ENCODE results near the gene KCNJ12. TPM values are rescaled to one million over a fixed set of nuclear protein-coding genes. Genes with fewer than 3 reads are reported as not detected.
"Not testable (repeated sequence)": the region's sequence is repeated elsewhere in the genome, so short reads cannot be mapped to it uniquely, and the experiment has no call there.

KCNJ12 gene
- total and polyA plus RNA-seq, 9 donors: 5.7 to 12.2 (median 9.2) TPM

- H3K4me1 ChIP-seq (ENCODE audit: control insufficient read depth, insufficient read depth, low read length); H3K27me3 ChIP-seq (ENCODE audit: control insufficient read depth, insufficient read depth, low read length); H3K36me3 ChIP-seq (ENCODE audit: control insufficient read depth, insufficient read depth, low read length); H3K4me3 ChIP-seq (ENCODE audit: low read length); H3K9me3 ChIP-seq (replicated peaks; ENCODE audit: control insufficient read depth, low read depth, low read length); DNase-seq; H3K27ac ChIP-seq (ENCODE audit: low read length): not testable (repeated sequence)
- no CpG with 5 or more reads among the region's 5 CpGs for WGBS (ENCODE audit: insufficient coverage)
Observed at GRCh38 chr17:21428752-21429424, 52.7 kb downstream of the KCNJ12 start.

GRCh38 chr17:21429921-21430628 lies 53.9 kb downstream of the KCNJ12 start:
- not testable (repeated sequence) for H3K4me3 ChIP-seq (ENCODE audit: low read length); H3K36me3 ChIP-seq (ENCODE audit: control insufficient read depth, insufficient read depth, low read length); DNase-seq; H3K27ac ChIP-seq (ENCODE audit: low read length); H3K9me3 ChIP-seq (replicated peaks; ENCODE audit: control insufficient read depth, low read depth, low read length); H3K27me3 ChIP-seq (ENCODE audit: control insufficient read depth, insufficient read depth, low read length); H3K4me1 ChIP-seq (ENCODE audit: control insufficient read depth, insufficient read depth, low read length)
- no CpG with 5 or more reads among the region's 5 CpGs for WGBS (ENCODE audit: insufficient coverage)

- WGBS (ENCODE audit: insufficient coverage): 85% methylated on average over 5 of the region's 5 CpGs
- H3K4me1 ChIP-seq (ENCODE audit: control insufficient read depth, insufficient read depth, low read length); H3K27ac ChIP-seq (ENCODE audit: low read length); H3K27me3 ChIP-seq (ENCODE audit: control insufficient read depth, insufficient read depth, low read length); H3K4me3 ChIP-seq (ENCODE audit: low read length); H3K9me3 ChIP-seq (replicated peaks; ENCODE audit: control insufficient read depth, low read depth, low read length); DNase-seq; H3K36me3 ChIP-seq (ENCODE audit: control insufficient read depth, insufficient read depth, low read length): not testable (repeated sequence)
Observed at GRCh38 chr17:21433971-21434370, 57.8 kb downstream of the KCNJ12 start.

GRCh38 chr17:21434976-21435375 lies 58.8 kb downstream of the KCNJ12 start:
- H3K36me3 ChIP-seq (ENCODE audit: control insufficient read depth, insufficient read depth, low read length); H3K9me3 ChIP-seq (replicated peaks; ENCODE audit: control insufficient read depth, low read depth, low read length); DNase-seq; H3K4me1 ChIP-seq (ENCODE audit: control insufficient read depth, insufficient read depth, low read length); H3K27me3 ChIP-seq (ENCODE audit: control insufficient read depth, insufficient read depth, low read length); H3K4me3 ChIP-seq (ENCODE audit: low read length); H3K27ac ChIP-seq (ENCODE audit: low read length): not testable (repeated sequence)
- 83% methylated on average over 1 of the region's 2 CpGs for WGBS (ENCODE audit: insufficient coverage)

GRCh38 chr17:21436481-21436880 lies 60.3 kb downstream of the KCNJ12 start:
- not testable (repeated sequence) for H3K27ac ChIP-seq (ENCODE audit: low read length); H3K9me3 ChIP-seq (replicated peaks; ENCODE audit: control insufficient read depth, low read depth, low read length); H3K36me3 ChIP-seq (ENCODE audit: control insufficient read depth, insufficient read depth, low read length); H3K27me3 ChIP-seq (ENCODE audit: control insufficient read depth, insufficient read depth, low read length); H3K4me1 ChIP-seq (ENCODE audit: control insufficient read depth, insufficient read depth, low read length); DNase-seq; H3K4me3 ChIP-seq (ENCODE audit: low read length)
- 80% methylated on average over 1 of the region's 7 CpGs for WGBS (ENCODE audit: insufficient coverage)

- H3K9me3 ChIP-seq (replicated peaks; ENCODE audit: control insufficient read depth, low read depth, low read length); H3K4me3 ChIP-seq (ENCODE audit: low read length); DNase-seq; H3K4me1 ChIP-seq (ENCODE audit: control insufficient read depth, insufficient read depth, low read length); H3K36me3 ChIP-seq (ENCODE audit: control insufficient read depth, insufficient read depth, low read length); H3K27ac ChIP-seq (ENCODE audit: low read length); H3K27me3 ChIP-seq (ENCODE audit: control insufficient read depth, insufficient read depth, low read length): not testable (repeated sequence)
- WGBS (ENCODE audit: insufficient coverage): 49% methylated on average over 4 of the region's 15 CpGs
Observed at GRCh38 chr17:21436883-21437836, 61.0 kb downstream of the KCNJ12 start.

GRCh38 chr17:21438316-21439014 lies 62.3 kb downstream of the KCNJ12 start:
- H3K4me1 ChIP-seq (ENCODE audit: control insufficient read depth, insufficient read depth, low read length); H3K4me3 ChIP-seq (ENCODE audit: low read length); H3K27ac ChIP-seq (ENCODE audit: low read length); H3K36me3 ChIP-seq (ENCODE audit: control insufficient read depth, insufficient read depth, low read length); H3K9me3 ChIP-seq (replicated peaks; ENCODE audit: control insufficient read depth, low read depth, low read length); H3K27me3 ChIP-seq (ENCODE audit: control insufficient read depth, insufficient read depth, low read length); DNase-seq: not testable (repeated sequence)
- WGBS (ENCODE audit: insufficient coverage): no CpG with 5 or more reads among the region's 6 CpGs

GRCh38 chr17:21439015-21439336 lies 62.8 kb downstream of the KCNJ12 start:
- not testable (repeated sequence) for DNase-seq; H3K4me3 ChIP-seq (ENCODE audit: low read length); H3K9me3 ChIP-seq (replicated peaks; ENCODE audit: control insufficient read depth, low read depth, low read length); H3K36me3 ChIP-seq (ENCODE audit: control insufficient read depth, insufficient read depth, low read length); H3K4me1 ChIP-seq (ENCODE audit: control insufficient read depth, insufficient read depth, low read length); H3K27ac ChIP-seq (ENCODE audit: low read length); H3K27me3 ChIP-seq (ENCODE audit: control insufficient read depth, insufficient read depth, low read length)
- no CpG with 5 or more reads among the region's 5 CpGs for WGBS (ENCODE audit: insufficient coverage)

GRCh38 chr17:21445091-21445650 lies 69.0 kb downstream of the KCNJ12 start:
- WGBS (ENCODE audit: insufficient coverage): 87% methylated on average over 4 of the region's 9 CpGs
- DNase-seq: no peak
- no peaks in the 10 kb centered on the region for H3K36me3 ChIP-seq (ENCODE audit: control insufficient read depth, insufficient read depth, low read length)
- no peaks in the 10 kb centered on the region for H3K9me3 ChIP-seq (replicated peaks; ENCODE audit: control insufficient read depth, low read depth, low read length)
- no peak overlapping the region for H3K27ac ChIP-seq (ENCODE audit: low read length)
- H3K4me3 ChIP-seq (ENCODE audit: low read length): no peak overlapping the region
- H3K27me3 ChIP-seq (ENCODE audit: control insufficient read depth, insufficient read depth, low read length): no peaks in the 10 kb centered on the region
- H3K4me1 ChIP-seq (ENCODE audit: control insufficient read depth, insufficient read depth, low read length): no peaks in the 10 kb centered on the region
